ENCODE measurements around the gene NEBL.

DNA sequence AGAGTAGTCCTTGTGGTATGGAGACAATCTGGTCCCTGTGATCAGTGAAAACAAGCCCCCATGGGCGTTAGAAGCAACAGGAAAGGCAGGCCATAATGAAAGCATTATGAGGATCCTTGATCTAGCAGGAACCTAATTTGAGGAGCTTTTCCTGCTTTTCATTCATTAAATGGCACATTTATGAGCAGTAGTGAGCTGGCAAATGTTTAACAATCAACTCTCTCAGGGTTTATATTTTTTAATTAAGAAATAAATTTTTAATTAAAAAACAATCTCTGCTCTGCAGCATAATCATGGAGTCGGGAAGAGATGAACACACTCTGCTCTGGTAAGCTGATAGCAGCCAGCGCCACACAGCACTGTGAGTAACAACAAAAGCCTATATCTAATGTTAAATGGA lies 11.3 kb upstream of the NEBL start:
- TF ChIP-seq EZH2 (IDR thresholded peaks at IDR 0.05), result no peak
- no peak for TF ChIP-seq POLR2AphosphoS5 (IDR thresholded peaks at IDR 0.05; ENCODE audit: borderline replicate concordance, low read depth, low read length)
- TF ChIP-seq FOXP2 (optimal IDR thresholded peaks at IDR 0.05; ENCODE audit: control extremely low read depth, extremely low read length, insufficient read depth), result no peak
